Activated B cell treated with CpG ODN at 0.5 μM for 24 hours (primary cell): ENCODE data around the gene CCDC191. TPM values are rescaled to one million over a fixed set of nuclear protein-coding genes. Genes with fewer than 3 reads are reported as not detected.

Experiments used
- ATAC-seq: fragments of 200-7000 bp; cut with Tn5 transposase; one replicate; pipeline ENCODE4 v1.10.0; 2021; ENCODE audit warnings: low read depth, mild to moderate bottlenecking, moderate library complexity
- CTCF ChIA-PET: fragments of 350-600 bp; sonication (Branson Sonifier 250); formaldehyde crosslinking; loops from one replicate; lab custom pipeline; 2021; ENCODE audit warnings: antibody characterized with exemption; lab: Charles Lee
- POLR2A ChIA-PET: fragments of 350-600 bp; sonication (Branson Sonifier 250); formaldehyde crosslinking; loops from one replicate; lab custom pipeline; 2021; ENCODE audit warnings: antibody characterized with exemption; lab: Charles Lee
- DNase-seq: peaks from one replicate; pipeline ENCODE4 v3.0.0; 2022
- H3K27ac Mint-ChIP-seq: one replicate; pipeline ENCODE4 v1.8.0; 2020; ENCODE audit warnings: mixed read lengths
- H3K27me3 Mint-ChIP-seq: one replicate; pipeline ENCODE4 v1.8.0; 2021; ENCODE audit warnings: mixed read lengths
- H3K36me3 Mint-ChIP-seq: one replicate; pipeline ENCODE4 v1.8.0; 2021; ENCODE audit warnings: low read depth, mixed read lengths
- H3K4me1 Mint-ChIP-seq: one replicate; pipeline ENCODE4 v1.8.0; 2021; ENCODE audit warnings: mixed read lengths
- H3K4me3 Mint-ChIP-seq: one replicate; pipeline ENCODE4 v1.8.0; 2020; ENCODE audit warnings: mild to moderate bottlenecking, mixed read lengths
- H3K9me3 Mint-ChIP-seq: one replicate; pipeline ENCODE4 v1.8.0; 2020; ENCODE audit warnings: mixed read lengths
- CTCF ChIP-seq: fragments of 200-600 bp; IDR thresholded peaks from one replicate; pipeline ENCODE4 v1.8.0; 2022; ENCODE audit warnings: antibody characterized with exemption, mild to moderate bottlenecking
- intact Hi-C: fragments of 100-400 bp; cut with micrococcal nuclease; formaldehyde crosslinking; loops from one replicate; pipeline ENCODE4 v1.15.1; 2024
- total RNA-seq: library from RNA; stranded (reverse); gene quantifications from 2 replicates; pipeline ENCODE4 v1.2.3, GENCODE V29; 2022

Gene CCDC191
- total RNA-seq, 1 donor from 2014 or later: 17.2 TPM

- ChIA-PET CTCF (no interaction called here), POLR2A (no interaction called here)
- H3K36me3 Mint-ChIP-seq: peaks cover 94% of the 10 kb centered on the region
- no peak for TF ChIP-seq CTCF
- intact Hi-C loops: no loop called here
- no peaks in the 10 kb centered on the region for H3K9me3 Mint-ChIP-seq
- H3K4me3 Mint-ChIP-seq: no peak overlapping the region
- H3K27me3 Mint-ChIP-seq: no peaks in the 10 kb centered on the region
- H3K4me1 Mint-ChIP-seq: no peaks in the 10 kb centered on the region
- ATAC-seq: no peak
- no peak overlapping the region for H3K27ac Mint-ChIP-seq
- no peak for DNase-seq
Measured at GRCh38 chr3:114079761-114080160, 23.4 kb upstream of the CCDC191 start.

DNA sequence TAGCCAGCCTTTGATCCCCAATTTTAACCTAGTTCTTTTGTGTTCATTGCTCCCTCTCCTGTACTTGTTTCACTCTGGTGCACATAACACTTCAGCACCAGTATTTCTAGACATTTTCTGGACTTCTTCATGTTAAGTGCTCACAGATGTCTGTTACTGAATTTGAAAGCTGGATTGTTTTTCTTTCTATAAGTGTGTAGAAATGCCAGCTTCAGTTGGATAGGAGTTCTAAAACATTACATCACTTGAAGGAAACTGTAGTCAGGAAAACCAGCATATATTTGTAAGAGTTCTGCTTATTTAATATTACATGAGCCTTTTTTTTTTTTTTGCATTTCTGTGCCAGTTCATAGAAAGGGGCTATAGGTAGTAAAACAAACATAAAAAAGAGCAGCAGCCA is 21.8 kb upstream of the CCDC191 start:
- POLR2A ChIA-PET: no interaction called here
- H3K4me1 Mint-ChIP-seq: no peaks in the 10 kb centered on the region
- no peak overlapping the region for H3K4me3 Mint-ChIP-seq
- intact Hi-C loops: no loop called here
- ATAC-seq (no peak), DNase-seq (no peak)
- no peaks in the 10 kb centered on the region for H3K9me3 Mint-ChIP-seq
- H3K36me3 Mint-ChIP-seq: peaks cover 95% of the 10 kb centered on the region
- H3K27me3 Mint-ChIP-seq: no peaks in the 10 kb centered on the region
- TF ChIP-seq CTCF: no peak
- no peak overlapping the region for H3K27ac Mint-ChIP-seq
- CTCF ChIA-PET: interaction anchor here (0.7 kb wide), 1 partner anchor 1044 kb away, joined by 5 read pairs; no protein-coding TSS in a partner anchor

GRCh38 chr3:114076711-114077110 is 20.4 kb upstream of the CCDC191 start:
- no peaks in the 10 kb centered on the region for H3K27me3 Mint-ChIP-seq
- DNase-seq (no peak), ATAC-seq (no peak)
- no peaks in the 10 kb centered on the region for H3K4me1 Mint-ChIP-seq
- intact Hi-C loops: no loop called here
- no peak overlapping the region for H3K4me3 Mint-ChIP-seq
- ChIA-PET CTCF (no interaction called here), POLR2A (no interaction called here)
- no peaks in the 10 kb centered on the region for H3K9me3 Mint-ChIP-seq
- TF ChIP-seq CTCF: no peak
- H3K36me3 Mint-ChIP-seq: peaks cover 94% of the 10 kb centered on the region
- H3K27ac Mint-ChIP-seq: no peak overlapping the region

DNA sequence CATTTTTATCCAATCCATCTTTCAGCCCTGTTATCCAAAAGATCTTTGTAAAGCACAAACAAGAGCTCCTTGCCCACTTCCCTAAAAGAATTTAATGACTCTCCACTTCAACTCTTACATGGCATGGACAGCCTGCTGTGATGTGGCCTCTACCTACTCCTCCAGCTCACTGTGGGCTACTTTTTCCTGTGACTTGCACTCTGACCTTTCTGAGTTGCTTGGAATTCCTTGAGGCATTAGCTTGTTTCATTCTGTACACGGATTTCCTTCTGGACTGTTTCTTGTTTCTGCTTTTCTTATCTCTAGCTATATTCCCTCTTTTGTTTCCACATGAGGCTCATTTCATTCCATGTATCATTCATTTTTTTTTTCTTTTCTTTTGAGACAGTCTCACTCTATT is 15.5 kb upstream of the CCDC191 start:
- no peak for TF ChIP-seq CTCF
- no peaks in the 10 kb centered on the region for H3K9me3 Mint-ChIP-seq
- ChIA-PET POLR2A (no interaction called here), CTCF (interaction anchor here (1.6 kb wide), 1 partner anchor 336 kb away, joined by 4 read pairs; no protein-coding TSS in a partner anchor)
- no peaks in the 10 kb centered on the region for H3K4me1 Mint-ChIP-seq
- DNase-seq (no peak), ATAC-seq (no peak)
- H3K4me3 Mint-ChIP-seq: no peak overlapping the region
- intact Hi-C loops: no loop called here
- H3K36me3 Mint-ChIP-seq: peaks cover 89% of the 10 kb centered on the region
- no peak overlapping the region for H3K27ac Mint-ChIP-seq
- H3K27me3 Mint-ChIP-seq: no peaks in the 10 kb centered on the region

DNA sequence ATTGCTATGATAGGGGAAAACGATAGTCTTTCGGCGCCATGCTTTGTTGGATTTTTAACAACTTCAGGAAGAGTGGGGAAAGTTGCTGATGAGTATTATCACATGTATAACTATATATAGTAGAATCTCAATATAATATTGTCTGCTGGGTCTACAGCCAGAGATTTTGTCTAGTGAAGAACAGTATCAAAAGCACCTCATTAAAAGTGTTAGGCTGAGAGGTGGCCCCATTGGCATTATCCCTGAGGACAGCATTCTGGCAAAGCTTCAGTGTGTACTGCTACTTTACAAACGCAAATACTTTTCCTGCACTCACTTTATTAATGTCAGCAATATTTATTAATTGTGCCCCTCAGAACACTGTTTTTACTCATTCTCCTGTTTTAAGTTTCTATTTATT is 12.0 kb upstream of the CCDC191 start:
- intact Hi-C loops: no loop called here
- ChIA-PET CTCF (no interaction called here), POLR2A (no interaction called here)
- Mint-ChIP-seq H3K9me3 (no peaks in the 10 kb centered on the region), H3K27me3 (no peaks in the 10 kb centered on the region), H3K36me3 (peaks cover 80% of the 10 kb centered on the region), H3K4me1 (peaks cover 6% of the 10 kb centered on the region), H3K27ac (no peak overlapping the region), H3K4me3 (no peak overlapping the region)
- TF ChIP-seq CTCF: no peak
- DNase-seq (no peak), ATAC-seq (no peak)
